HepG2 (cell line): ENCODE measurements around the gene MAT2A. TPM values are rescaled to one million over a fixed set of nuclear protein-coding genes. Genes with fewer than 3 reads are reported as not detected.

ENCODE experiments used
- ATAC-seq: fragments of 200-7000 bp; cut with Tn5 transposase; 3 replicates; pipeline ENCODE4 v1.9.1; 2020; ENCODE audit warnings: mild to moderate bottlenecking, moderate library complexity
- BruUV-seq: library from RNA; stranded (reverse); fragments of 400-500 nt; replicated peaks from 2 replicates; lab custom pipeline; 2021; lab: Mats Ljungman, UMichigan
- CTCF ChIA-PET: fragments of 300-600 bp; formaldehyde crosslinking; extraction: SDS; loops from one replicate; lab custom pipeline; 2021; ENCODE audit warnings: low total read pairs, inconsistent platforms, low intra/inter-chr PET ratio; lab: Yijun Ruan, JAX
- POLR2A ChIA-PET: fragments of 350-600 bp; sonication (Branson Sonifier 250); formaldehyde crosslinking; loops from one replicate; lab custom pipeline; 2020; ENCODE audit warnings: antibody characterized with exemption, inconsistent platforms; lab: Yijun Ruan, JAX
- DNase-seq: peaks from one replicate; pipeline ENCODE4 v3.0.0-alpha.2; 2015; ENCODE audit warnings: low spot score
- FAIRE-seq: peaks from 3 replicates; lab custom pipeline; 2011; peaks lifted over from hg19 to GRCh38; lab: Jason Lieb, UNC
- H2AFZ ChIP-seq: one replicate; pipeline ENCODE4 v1.6.1; 2011; ENCODE audit warnings: low read length, inconsistent platforms
- H3K27ac ChIP-seq: fragments of 300-600 bp; 3 replicates; pipeline ENCODE4 v1.8.0; 2011; ENCODE audit warnings: mixed run types, mild to moderate bottlenecking, mixed read lengths, low read length, inconsistent platforms; ENCODE audit not compliant: insufficient read depth; ENCODE audit errors: extremely low read length
- H3K27me3 ChIP-seq, 2 experiments: fragments of 200-600 bp in 1 of 2; 2 replicates in 1 of 2; 3 replicates in 1 of 2; pipeline versions ENCODE4 v1.6.0 to v1.8.0; 2011; ENCODE audit warnings: low read length in 2 of 2, mild to moderate bottlenecking in 2 of 2, moderate library complexity in 2 of 2, inconsistent platforms in 1 of 2; ENCODE audit not compliant: insufficient read depth in 2 of 2, control insufficient read depth in 1 of 2
- H3K36me3 ChIP-seq, 2 experiments: fragments of 200-600 bp in 1 of 2; replicated peaks in 1 of 2; 2 replicates in 1 of 2; 3 replicates in 1 of 2; pipeline versions ENCODE4 v1.5.1 to v1.8.0; 2011; ENCODE audit warnings: low read length in 2 of 2, inconsistent platforms in 1 of 2; ENCODE audit not compliant: insufficient read depth in 2 of 2, control insufficient read depth in 1 of 2
- H3K4me1 ChIP-seq: 2 replicates; pipeline ENCODE4 v1.5.1; 2012; ENCODE audit warnings: low read length, inconsistent platforms; ENCODE audit not compliant: insufficient read depth
- H3K4me2 ChIP-seq: 2 replicates; pipeline ENCODE4 v1.6.0; 2011; ENCODE audit warnings: low read depth, low read length, inconsistent platforms
- H3K4me3 ChIP-seq, 3 experiments: fragments of 200-600 bp in 1 of 3; sonication (generic), shearing (Covaris generic) in 1 of 3; replicated peaks in 1 of 3; 2 replicates each; pipeline ENCODE4 v1.5.1; 2011 to 2016; ENCODE audit warnings: low read length in 3 of 3, inconsistent platforms in 2 of 3, low read depth in 2 of 3, mild to moderate bottlenecking in 2 of 3, control low read depth in 1 of 3, mixed read lengths in 1 of 3; ENCODE audit not compliant: insufficient read depth in 1 of 3
- H3K79me2 ChIP-seq: one replicate; pipeline ENCODE4 v1.6.1; 2011; ENCODE audit warnings: low read length, inconsistent platforms; ENCODE audit not compliant: insufficient read depth
- H3K9ac ChIP-seq: 2 replicates; pipeline ENCODE4 v1.6.0; 2011; ENCODE audit warnings: mild to moderate bottlenecking, low read depth, low read length, inconsistent platforms; ENCODE audit not compliant: insufficient read depth
- H3K9me3 ChIP-seq: 2 replicates; pipeline ENCODE4 v1.5.1; 2012; ENCODE audit warnings: mild to moderate bottlenecking, low read length
- H4K20me1 ChIP-seq: 2 replicates; pipeline ENCODE4 v1.6.0; 2011; ENCODE audit warnings: inconsistent platforms, mild to moderate bottlenecking, low read length, moderate library complexity; ENCODE audit not compliant: insufficient read depth
- KAT2B ChIP-seq: fragments of 150-350 bp; IDR thresholded peaks from 2 replicates; pipeline ENCODE4 v1.6.1; 2014; ENCODE audit warnings: low read depth, low read length, borderline replicate concordance
- KDM5B ChIP-seq: sonication (generic); formaldehyde crosslinking; IDR thresholded peaks from 2 replicates; pipeline ENCODE4 v1.4.0; 2020; ENCODE audit warnings: missing genetic modification reagents, mild to moderate bottlenecking, borderline replicate concordance
- MTA1 ChIP-seq: sonication (generic); formaldehyde crosslinking; IDR thresholded peaks from 2 replicates; pipeline ENCODE4 v1.4.0; 2020; ENCODE audit warnings: missing genetic modification reagents, mild to moderate bottlenecking, borderline replicate concordance
- NFAT5 ChIP-seq: sonication (generic); formaldehyde crosslinking; IDR thresholded peaks from 2 replicates; pipeline ENCODE4 v1.4.0; 2020; ENCODE audit warnings: missing genetic modification reagents
- RAD21 ChIP-seq: fragments of 450-650 bp; formaldehyde crosslinking; IDR thresholded peaks from 2 replicates; pipeline ENCODE4 v1.5.0; 2020; ENCODE audit warnings: mild to moderate bottlenecking
- ZKSCAN1 ChIP-seq: fragments of 150-350 bp; IDR thresholded peaks from 2 replicates; pipeline ENCODE4 v1.6.1; 2014; ENCODE audit warnings: low read length
- ZNF674 ChIP-seq: sonication (generic); formaldehyde crosslinking; IDR thresholded peaks from 2 replicates; pipeline ENCODE4 v1.5.0; 2020; ENCODE audit warnings: low read depth, mild to moderate bottlenecking, missing genetic modification reagents
- ZSCAN25 ChIP-seq: sonication (generic); formaldehyde crosslinking; IDR thresholded peaks from 2 replicates; pipeline ENCODE4 v1.8.0; 2022; ENCODE audit warnings: mild to moderate bottlenecking, missing genetic modification reagents
- WGBS: methylation state at CpG from one replicate; pipeline ENCODE4 v1.1.6; 2017; ENCODE audit warnings: low lambda C conversion rate; 5-methylcytosine and 5-hydroxymethylcytosine counted together
- in situ Hi-C: cut with HindIII; loops from 2 replicates; pipeline ENCODE4 v1.10.0; 2017; ENCODE audit warnings: low pct_unique_long_range_greater_than_20kb; ENCODE audit not compliant: extremely low pct_ligation_motif_present
- intact Hi-C: fragments of 100-400 bp; cut with micrococcal nuclease; formaldehyde crosslinking; loops from one replicate; pipeline ENCODE4 v1.10.0; 2022; ENCODE audit not compliant: unreplicated experiment
- polyA plus RNA-seq, 8 experiments: library from polyadenylated mRNA; depleted of rRNA in 3 of 8; stranded (reverse) in 7 of 8; unstranded in 1 of 8; fragments of >200 nt; fragmentation: Illumina TruSeq in 4 of 8; extraction: Trizol in 4 of 8; gene quantifications; 2 replicates each; pipeline versions ENCODE4 v1.2.1 to v1.2.3, GENCODE V29; 2011 to 2016; ENCODE audit warnings: low read depth in 4 of 8, missing spikeins in 1 of 8, mixed read lengths in 1 of 8; ENCODE audit not compliant: insufficient read depth in 1 of 8
- total RNA-seq, 5 experiments: library from RNA; depleted of rRNA; stranded (reverse); fragments of >200 nt; fragmentation: Illumina TruSeq; extraction: Trizol; gene quantifications; 2 replicates each; pipeline ENCODE4 v1.2.3, GENCODE V29; 2016; ENCODE audit warnings: low read depth in 1 of 5
- TF ChIP-seq, protein P1 (sequence below): sonication (generic); formaldehyde crosslinking; IDR thresholded peaks from 2 replicates; pipeline ENCODE4 v1.4.0; 2020; ENCODE audit warnings: mild to moderate bottlenecking, missing genetic modification reagents
- TF ChIP-seq, protein P2 (sequence below): sonication (generic); formaldehyde crosslinking; IDR thresholded peaks from 2 replicates; pipeline ENCODE4 v1.5.1; 2020; ENCODE audit warnings: missing genetic modification reagents, mild to moderate bottlenecking, borderline replicate concordance
- TF ChIP-seq, protein P3 (sequence below): sonication (generic); formaldehyde crosslinking; conservative IDR thresholded peaks from 2 replicates; pipeline ENCODE4 v1.4.0; 2020; ENCODE audit warnings: missing genetic modification reagents

The MAT2A gene
- total and polyA plus RNA-seq, 2 of the 13 experiments (the other 11 are each of a cell fraction or from before 2014, with no cell fraction given), result 155 to 331 TPM

GRCh38 chr2:85506768-85507181, 32.2 kb upstream of the MAT2A start:
- no peak overlapping the region for H3K4me2 ChIP-seq

More at GRCh38 chr2:85506768-85507181, 32.2 kb upstream of the MAT2A start:
- Histone ChIP-seq H4K20me1 (no peaks in the 10 kb centered on the region), H3K79me2 (no peaks in the 10 kb centered on the region), H3K4me3 (no peak overlapping the region), H3K27me3 (0 out of 5 replicates have a peak, but pooled peaks cover 0 to 5% of the 10 kb centered on the region in 2 experiments), H3K27ac (no peak overlapping the region), H3K4me1 (peaks cover 38% of the 10 kb centered on the region), H2AFZ (no peak overlapping the region), H3K9me3 (no peaks in the 10 kb centered on the region), H3K36me3 (no peaks in the 10 kb centered on the region), H3K9ac (no peak overlapping the region)
- no TSS peak for BruUV-seq
- FAIRE-seq, result no peak
- intact Hi-C loops (loop anchor here (2.0 kb wide), 1 partner anchor 78 kb away; no protein-coding TSS in a partner anchor), in situ Hi-C loops (no loop called here)
- WGBS, result 30% methylated on average over 7 of the region's 7 CpGs
- ChIA-PET POLR2A (interaction anchor here (0.9 to 1.0 kb wide), 2 partner anchors 32 to 55 kb away, joined by 3 read pairs; partner anchors contain the start of genes GGCX and MAT2A), CTCF (no interaction called here)
- no peak for TF ChIP-seq ZNF674 (CRISPR knock-in tag)
- TF ChIP-seq ZSCAN25, result no peak
- TF ChIP-seq KDM5B, result no peak
- TF ChIP-seq, protein P1, sequence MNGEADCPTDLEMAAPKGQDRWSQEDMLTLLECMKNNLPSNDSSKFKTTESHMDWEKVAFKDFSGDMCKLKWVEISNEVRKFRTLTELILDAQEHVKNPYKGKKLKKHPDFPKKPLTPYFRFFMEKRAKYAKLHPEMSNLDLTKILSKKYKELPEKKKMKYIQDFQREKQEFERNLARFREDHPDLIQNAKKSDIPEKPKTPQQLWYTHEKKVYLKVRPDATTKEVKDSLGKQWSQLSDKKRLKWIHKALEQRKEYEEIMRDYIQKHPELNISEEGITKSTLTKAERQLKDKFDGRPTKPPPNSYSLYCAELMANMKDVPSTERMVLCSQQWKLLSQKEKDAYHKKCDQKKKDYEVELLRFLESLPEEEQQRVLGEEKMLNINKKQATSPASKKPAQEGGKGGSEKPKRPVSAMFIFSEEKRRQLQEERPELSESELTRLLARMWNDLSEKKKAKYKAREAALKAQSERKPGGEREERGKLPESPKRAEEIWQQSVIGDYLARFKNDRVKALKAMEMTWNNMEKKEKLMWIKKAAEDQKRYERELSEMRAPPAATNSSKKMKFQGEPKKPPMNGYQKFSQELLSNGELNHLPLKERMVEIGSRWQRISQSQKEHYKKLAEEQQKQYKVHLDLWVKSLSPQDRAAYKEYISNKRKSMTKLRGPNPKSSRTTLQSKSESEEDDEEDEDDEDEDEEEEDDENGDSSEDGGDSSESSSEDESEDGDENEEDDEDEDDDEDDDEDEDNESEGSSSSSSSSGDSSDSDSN, result no peak
- no peak for TF ChIP-seq MTA1 (CRISPR knock-in tag)
- no peak for TF ChIP-seq RAD21 (CRISPR knock-in tag)
- no peak for TF ChIP-seq NFAT5 (CRISPR knock-in tag)
- TF ChIP-seq ZKSCAN1, result no peak
- TF ChIP-seq, protein P2, sequence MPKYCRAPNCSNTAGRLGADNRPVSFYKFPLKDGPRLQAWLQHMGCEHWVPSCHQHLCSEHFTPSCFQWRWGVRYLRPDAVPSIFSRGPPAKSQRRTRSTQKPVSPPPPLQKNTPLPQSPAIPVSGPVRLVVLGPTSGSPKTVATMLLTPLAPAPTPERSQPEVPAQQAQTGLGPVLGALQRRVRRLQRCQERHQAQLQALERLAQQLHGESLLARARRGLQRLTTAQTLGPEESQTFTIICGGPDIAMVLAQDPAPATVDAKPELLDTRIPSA (CRISPR knock-in tag), result no peak
- TF ChIP-seq, protein P3, sequence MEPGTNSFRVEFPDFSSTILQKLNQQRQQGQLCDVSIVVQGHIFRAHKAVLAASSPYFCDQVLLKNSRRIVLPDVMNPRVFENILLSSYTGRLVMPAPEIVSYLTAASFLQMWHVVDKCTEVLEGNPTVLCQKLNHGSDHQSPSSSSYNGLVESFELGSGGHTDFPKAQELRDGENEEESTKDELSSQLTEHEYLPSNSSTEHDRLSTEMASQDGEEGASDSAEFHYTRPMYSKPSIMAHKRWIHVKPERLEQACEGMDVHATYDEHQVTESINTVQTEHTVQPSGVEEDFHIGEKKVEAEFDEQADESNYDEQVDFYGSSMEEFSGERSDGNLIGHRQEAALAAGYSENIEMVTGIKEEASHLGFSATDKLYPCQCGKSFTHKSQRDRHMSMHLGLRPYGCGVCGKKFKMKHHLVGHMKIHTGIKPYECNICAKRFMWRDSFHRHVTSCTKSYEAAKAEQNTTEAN, result no peak
- TF ChIP-seq KAT2B, result no peak
- no peak for ATAC-seq
- DNase-seq, result no peak
